Measurements from ENCODE around the gene NRXN3.

The NRXN3 gene

DNA sequence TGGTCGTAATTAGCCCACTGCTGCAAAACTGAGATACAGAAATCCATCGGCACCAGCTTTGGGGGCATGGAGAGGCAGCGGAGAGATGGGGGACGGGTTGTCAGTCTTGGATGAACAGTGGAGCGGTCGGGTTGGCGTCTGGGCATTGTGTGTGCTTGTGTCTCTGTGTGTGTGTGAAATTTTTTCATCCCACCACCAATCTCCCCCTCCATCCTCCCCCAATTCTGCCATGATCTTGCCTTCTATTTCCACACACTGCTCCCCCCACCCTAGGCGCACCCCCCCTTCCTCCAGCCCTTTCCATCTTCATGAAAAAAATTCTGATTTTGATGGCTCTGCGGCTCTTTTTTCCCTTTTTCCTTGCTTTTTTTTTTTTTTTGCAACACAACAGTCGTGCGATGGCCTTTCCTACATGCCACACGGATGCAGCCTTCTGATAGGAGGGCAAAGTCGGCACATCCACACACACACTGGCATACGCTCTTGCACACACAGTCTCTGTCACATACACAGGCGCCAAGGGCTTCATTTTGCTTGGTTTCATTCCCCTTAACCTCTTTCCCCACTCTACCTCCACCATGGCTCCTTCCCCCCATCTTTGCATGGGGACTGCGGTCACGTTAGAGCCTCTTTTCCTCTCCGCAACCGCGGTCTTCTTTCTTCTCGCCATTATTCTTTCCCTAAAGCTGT lies 3.3 kb downstream of the NRXN3 start:
- no peak overlapping the region for H3K4me3 ChIP-seq (ENCODE audit: low read depth, low read length)
- TF ChIP-seq, protein P1, sequence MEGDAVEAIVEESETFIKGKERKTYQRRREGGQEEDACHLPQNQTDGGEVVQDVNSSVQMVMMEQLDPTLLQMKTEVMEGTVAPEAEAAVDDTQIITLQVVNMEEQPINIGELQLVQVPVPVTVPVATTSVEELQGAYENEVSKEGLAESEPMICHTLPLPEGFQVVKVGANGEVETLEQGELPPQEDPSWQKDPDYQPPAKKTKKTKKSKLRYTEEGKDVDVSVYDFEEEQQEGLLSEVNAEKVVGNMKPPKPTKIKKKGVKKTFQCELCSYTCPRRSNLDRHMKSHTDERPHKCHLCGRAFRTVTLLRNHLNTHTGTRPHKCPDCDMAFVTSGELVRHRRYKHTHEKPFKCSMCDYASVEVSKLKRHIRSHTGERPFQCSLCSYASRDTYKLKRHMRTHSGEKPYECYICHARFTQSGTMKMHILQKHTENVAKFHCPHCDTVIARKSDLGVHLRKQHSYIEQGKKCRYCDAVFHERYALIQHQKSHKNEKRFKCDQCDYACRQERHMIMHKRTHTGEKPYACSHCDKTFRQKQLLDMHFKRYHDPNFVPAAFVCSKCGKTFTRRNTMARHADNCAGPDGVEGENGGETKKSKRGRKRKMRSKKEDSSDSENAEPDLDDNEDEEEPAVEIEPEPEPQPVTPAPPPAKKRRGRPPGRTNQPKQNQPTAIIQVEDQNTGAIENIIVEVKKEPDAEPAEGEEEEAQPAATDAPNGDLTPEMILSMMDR (IDR thresholded peaks at IDR 0.05; ENCODE audit: low read depth, low read length) = no peak

GRCh38 chr14:78175412-78175811 lies 5.2 kb downstream of the NRXN3 start:
- TF ChIP-seq, protein P1 (IDR thresholded peaks at IDR 0.05; ENCODE audit: low read depth, low read length) = no peak
- H3K4me3 ChIP-seq (ENCODE audit: low read depth, low read length) = no peak overlapping the region

- no peak overlapping the region for H3K4me3 ChIP-seq (ENCODE audit: low read depth, low read length)
- TF ChIP-seq, protein P1 (IDR thresholded peaks at IDR 0.05; ENCODE audit: low read depth, low read length) = no peak
These were observed 7.9 kb downstream of the NRXN3 start for GRCh38 chr14:78178071-78178470.

DNA sequence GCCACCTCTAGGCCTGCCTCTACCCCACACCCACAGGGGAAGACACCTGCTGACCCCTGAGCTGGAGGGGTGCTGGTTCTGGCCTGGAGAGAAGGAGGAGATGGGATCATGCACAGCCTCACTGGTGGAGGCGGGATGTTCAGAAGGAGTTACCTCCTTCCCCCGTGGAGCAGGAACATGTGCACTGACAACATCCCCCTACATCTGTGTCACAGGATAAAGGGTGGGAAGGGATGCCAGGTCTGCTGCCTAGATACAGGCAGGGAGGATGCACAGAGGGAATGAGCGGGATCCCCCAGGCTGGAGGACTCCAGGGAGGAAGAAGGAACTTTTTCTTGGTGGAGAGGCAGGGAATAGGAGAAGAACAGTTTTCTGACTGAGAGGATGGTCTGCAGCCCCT lies 8.8 kb downstream of the NRXN3 start:
- TF ChIP-seq, protein P1 (IDR thresholded peaks at IDR 0.05; ENCODE audit: low read depth, low read length) = no peak
- H3K4me3 ChIP-seq (ENCODE audit: low read depth, low read length) = no peak overlapping the region

- no peak overlapping the region for H3K4me3 ChIP-seq (ENCODE audit: low read depth, low read length)
- TF ChIP-seq, protein P1 (IDR thresholded peaks at IDR 0.05; ENCODE audit: low read depth, low read length) = no peak
These were observed 11.1 kb downstream of the NRXN3 start for GRCh38 chr14:78181270-78181669.

GRCh38 chr14:78182722-78183121 lies 12.5 kb downstream of the NRXN3 start:
- H3K4me3 ChIP-seq (ENCODE audit: low read depth, low read length) = no peak overlapping the region

GRCh38 chr14:78184157-78184556 lies 14.0 kb downstream of the NRXN3 start:
- TF ChIP-seq, protein P1 (IDR thresholded peaks at IDR 0.05; ENCODE audit: low read depth, low read length) = no peak
- no peak overlapping the region for H3K4me3 ChIP-seq (ENCODE audit: low read depth, low read length)

More at GRCh38 chr14:78182722-78183121, 12.5 kb downstream of the NRXN3 start:
- TF ChIP-seq, protein P1 (IDR thresholded peaks at IDR 0.05; ENCODE audit: low read depth, low read length) = no peak

Data from WI38 (cell line).